Lung (tissue), 13 donors: ENCODE results near the gene ANKRD40CL. TPM values are rescaled to one million over a fixed set of nuclear protein-coding genes. Genes with fewer than 3 reads are reported as not detected.

Source experiments
- ATAC-seq: fragments of 200-7000 bp; cut with Tn5 transposase; one replicate; pipeline ENCODE4 v1.9.1; 2020; ENCODE audit warnings: moderate number of reproducible peaks; ENCODE audit not compliant: insufficient read depth, low FRiP score
- DNase-seq, 3 donors: peaks; one replicate each; pipeline ENCODE4 v3.0.0-alpha.2; 2013 to 2017
- H3K27ac ChIP-seq, 2 donors: one replicate each; pipeline ENCODE4 v1.5.1; 2013; ENCODE audit warnings: mild to moderate bottlenecking in 2 of 2, moderate library complexity in 2 of 2, control low read depth in 1 of 2, inconsistent platforms in 1 of 2, low read depth in 1 of 2, low read length in 1 of 2
- H3K27me3 ChIP-seq, 3 donors: one replicate each; pipeline ENCODE4 v1.5.1; 2013; ENCODE audit warnings: low read length in 2 of 3; ENCODE audit not compliant: control insufficient read depth in 3 of 3, insufficient read depth in 3 of 3
- H3K36me3 ChIP-seq, 4 donors: one replicate each; pipeline ENCODE4 v1.5.1; 2013; ENCODE audit warnings: low read length in 4 of 4, mild to moderate bottlenecking in 1 of 4, moderate library complexity in 1 of 4; ENCODE audit not compliant: control insufficient read depth in 4 of 4, insufficient read depth in 4 of 4
- H3K4me1 ChIP-seq, 5 donors: one replicate each; pipeline ENCODE4 v1.5.1; 2013; ENCODE audit warnings: low read length in 5 of 5, mild to moderate bottlenecking in 2 of 5, moderate library complexity in 1 of 5; ENCODE audit not compliant: control insufficient read depth in 5 of 5, insufficient read depth in 5 of 5
- H3K4me3 ChIP-seq: one replicate; pipeline ENCODE4 v1.5.1; 2013; ENCODE audit warnings: mild to moderate bottlenecking, control low read depth, moderate library complexity
- H3K9ac ChIP-seq, 2 donors: one replicate each; pipeline ENCODE4 v1.5.1; 2013; ENCODE audit warnings: low read length in 2 of 2, control low read depth in 1 of 2; ENCODE audit not compliant: insufficient read depth in 1 of 2
- H3K9me3 ChIP-seq, 4 donors: one replicate each; pipeline ENCODE4 v1.5.1; 2013; ENCODE audit warnings: low read length in 3 of 4, mild to moderate bottlenecking in 1 of 4, moderate library complexity in 1 of 4; ENCODE audit not compliant: control insufficient read depth in 4 of 4, insufficient read depth in 3 of 4
- WGBS, 2 donors: extraction: QIAGEN DNeasy Blood & Tissue Kit; methylation state at CpG; one replicate each; pipeline ENCODE4 v1.1.7; 2013; 5-methylcytosine and 5-hydroxymethylcytosine counted together
- polyA plus RNA-seq, 2 donors: library from polyadenylated mRNA; stranded (reverse); fragments of 200-250 nt; gene quantifications; one replicate each; pipeline ENCODE4 v1.2.1, GENCODE V29; 2013
- small RNA-seq: library from RNA; depleted of rRNA; stranded (forward); fragments of <200 nt; gene quantifications from one replicate; pipeline ENCODE3, GENCODE V24; 2014; ENCODE audit warnings: low replicate concordance
- total RNA-seq, 2 donors: library from RNA; depleted of rRNA in 1 of 2; stranded (reverse); fragments of >200 nt in 1 of 2; gene quantifications; one replicate each; pipeline ENCODE4 v1.2.1, GENCODE V29; 2014 to 2021
- TF ChIP-seq, protein P1 (sequence below): IDR thresholded peaks from 2 replicates; pipeline ENCODE4 v1.5.1; 2012; ENCODE audit warnings: mild to moderate bottlenecking; ENCODE audit errors: control extremely low read depth, extremely low read depth
- donor health status: control.
- donor health status: control.
- donor health status: Bipolar disorder and iron deficiency.
- donor health status: healthy.
- donor health status: DM: yes; HTN: yes; CAD: no.

The ANKRD40CL gene
- total and polyA plus RNA-seq, 4 donors, result not detected

GRCh38 chr17:50715471-50715870, 51.8 kb downstream of the ANKRD40CL start:
- Histone ChIP-seq H3K4me3 (no peak overlapping the region), H3K27ac (no peak overlapping the region)
- 91% methylated on average over 3 of the region's 3 CpGs for WGBS, 2 donors

GRCh38 chr17:50712641-50713040, 54.7 kb downstream of the ANKRD40CL start:
- ATAC-seq (no peak), DNase-seq (no peak)
- Histone ChIP-seq H3K27me3 (no peaks in the 10 kb centered on the region), H3K9ac (no peak overlapping the region), H3K4me1 (peaks cover 3 to 14% (median 11%) of the 10 kb centered on the region in 5 donors), H3K27ac (no peak overlapping the region), H3K36me3 (no peaks in the 10 kb centered on the region), H3K9me3 (no peaks in the 10 kb centered on the region), H3K4me3 (no peak overlapping the region)
- TF ChIP-seq, protein P1, sequence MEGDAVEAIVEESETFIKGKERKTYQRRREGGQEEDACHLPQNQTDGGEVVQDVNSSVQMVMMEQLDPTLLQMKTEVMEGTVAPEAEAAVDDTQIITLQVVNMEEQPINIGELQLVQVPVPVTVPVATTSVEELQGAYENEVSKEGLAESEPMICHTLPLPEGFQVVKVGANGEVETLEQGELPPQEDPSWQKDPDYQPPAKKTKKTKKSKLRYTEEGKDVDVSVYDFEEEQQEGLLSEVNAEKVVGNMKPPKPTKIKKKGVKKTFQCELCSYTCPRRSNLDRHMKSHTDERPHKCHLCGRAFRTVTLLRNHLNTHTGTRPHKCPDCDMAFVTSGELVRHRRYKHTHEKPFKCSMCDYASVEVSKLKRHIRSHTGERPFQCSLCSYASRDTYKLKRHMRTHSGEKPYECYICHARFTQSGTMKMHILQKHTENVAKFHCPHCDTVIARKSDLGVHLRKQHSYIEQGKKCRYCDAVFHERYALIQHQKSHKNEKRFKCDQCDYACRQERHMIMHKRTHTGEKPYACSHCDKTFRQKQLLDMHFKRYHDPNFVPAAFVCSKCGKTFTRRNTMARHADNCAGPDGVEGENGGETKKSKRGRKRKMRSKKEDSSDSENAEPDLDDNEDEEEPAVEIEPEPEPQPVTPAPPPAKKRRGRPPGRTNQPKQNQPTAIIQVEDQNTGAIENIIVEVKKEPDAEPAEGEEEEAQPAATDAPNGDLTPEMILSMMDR, result no peak
- WGBS, 2 donors, result 92% methylated on average over 9 of the region's 9 CpGs

More at GRCh38 chr17:50715471-50715870, 51.8 kb downstream of the ANKRD40CL start:
- DNase-seq (no peak), ATAC-seq (no peak)
- no peaks in the 10 kb centered on the region for H3K36me3 ChIP-seq
- H3K9me3 ChIP-seq, result no peaks in the 10 kb centered on the region
- TF ChIP-seq, protein P1, result no peak
- no peak overlapping the region for H3K9ac ChIP-seq
- H3K4me1 ChIP-seq, result peaks cover 0 to 2% (median 0%) of the 10 kb centered on the region in 5 donors
- H3K27me3 ChIP-seq, result no peaks in the 10 kb centered on the region

Small RNA genes lying within 50 kb of the gene (small RNA-seq; reads per million reads assigned to genes)
- gene AC005921.1 (not detected), gene MIR8059 (not detected)

Other genes with a start within 250 kb of the ANKRD40CL start
- gene EPN3, start 234.8 kb downstream of the ANKRD40CL start, total RNA-seq, result 1 to 10 TPM; 1.3 to 2.6 TPM
- gene EPN3, start 234.8 kb downstream of the ANKRD40CL start, polyA plus RNA-seq, result 1 to 10 TPM; 2.5 to 2.6 TPM
- gene SPATA20, start 220.3 kb downstream of the ANKRD40CL start, total RNA-seq, result 10 to 100 TPM; 32.3 to 37.8 TPM
- gene SPATA20, start 220.3 kb downstream of the ANKRD40CL start, polyA plus RNA-seq, result 10 to 100 TPM; 10.5 to 25.8 TPM
- 1 to 10 TPM in 1 of 2 donors, under 1 TPM in 1; 0.31 to 3.6 TPM for gene CACNA1G, start 206.8 kb downstream of the ANKRD40CL start, total RNA-seq
- gene CACNA1G, start 206.8 kb downstream of the ANKRD40CL start, polyA plus RNA-seq, result under 1 TPM; 0.14 to 0.18 TPM
- gene ABCC3, start 132.6 kb downstream of the ANKRD40CL start, total RNA-seq, result 10 to 100 TPM; 18.3 to 46.4 TPM
- 10 to 100 TPM; 10.3 to 45.7 TPM for gene ABCC3, start 132.6 kb downstream of the ANKRD40CL start, polyA plus RNA-seq
- gene ANKRD40, start 59.6 kb downstream of the ANKRD40CL start, total RNA-seq, result 10 to 100 TPM; 34.4 to 38.9 TPM
- 10 to 100 TPM; 14.6 to 15.7 TPM for gene ANKRD40, start 59.6 kb downstream of the ANKRD40CL start, polyA plus RNA-seq
- 100 to 1,000 TPM in 1 of 2 donors, 10 to 100 TPM in 1; 80.4 to 188 TPM for gene LUC7L3, start 47.9 kb downstream of the ANKRD40CL start, total RNA-seq
- gene LUC7L3, start 47.9 kb downstream of the ANKRD40CL start, polyA plus RNA-seq, result 10 to 100 TPM; 38.1 to 98.4 TPM
- gene WFIKKN2, start 68.1 kb upstream of the ANKRD40CL start, total RNA-seq, result under 1 TPM; 0.06 to 0.31 TPM
- under 1 TPM; 0.01 to 0.20 TPM for gene WFIKKN2, start 68.1 kb upstream of the ANKRD40CL start, polyA plus RNA-seq
- gene TOB1, start 98.8 kb upstream of the ANKRD40CL start, total RNA-seq, result 10 to 100 TPM; 28.4 to 75.5 TPM
- gene TOB1, start 98.8 kb upstream of the ANKRD40CL start, polyA plus RNA-seq, result 10 to 100 TPM; 15.3 to 30.5 TPM